Measurements from ENCODE around the gene ACP3.
"Not testable (repeated sequence)": the region's sequence is repeated elsewhere in the genome, so short reads cannot be mapped to it uniquely, and the experiment has no call there.

The ACP3 gene

DNA sequence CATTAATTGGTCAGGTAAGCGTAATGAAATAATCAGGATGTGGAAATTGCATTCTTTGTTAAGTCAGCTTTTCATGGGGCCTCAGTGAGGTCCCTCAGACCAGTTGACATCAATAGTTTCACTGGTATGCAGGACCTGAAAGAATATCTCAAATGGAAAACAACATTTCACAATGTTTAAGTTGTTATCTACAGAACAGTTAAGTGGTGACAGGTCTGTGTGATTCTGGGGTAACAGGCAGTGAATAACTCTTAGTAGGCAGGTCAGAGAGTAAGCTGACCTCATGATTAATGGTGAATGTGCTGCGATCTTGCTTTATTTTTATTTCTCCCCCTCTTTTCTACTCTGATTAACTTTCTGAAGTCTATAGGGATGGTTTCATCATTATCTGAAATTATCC, 28.9 kb upstream of the ACP3 start:
- H3K4me1 ChIP-seq (ENCODE audit: control insufficient read depth in 1 of 2, insufficient read depth in 1 of 2, low read depth in 1 of 2, low read length in 1 of 2), result peaks cover 72 to 94% of the 10 kb centered on the region in 2 experiments
- TF ChIP-seq, protein P1, sequence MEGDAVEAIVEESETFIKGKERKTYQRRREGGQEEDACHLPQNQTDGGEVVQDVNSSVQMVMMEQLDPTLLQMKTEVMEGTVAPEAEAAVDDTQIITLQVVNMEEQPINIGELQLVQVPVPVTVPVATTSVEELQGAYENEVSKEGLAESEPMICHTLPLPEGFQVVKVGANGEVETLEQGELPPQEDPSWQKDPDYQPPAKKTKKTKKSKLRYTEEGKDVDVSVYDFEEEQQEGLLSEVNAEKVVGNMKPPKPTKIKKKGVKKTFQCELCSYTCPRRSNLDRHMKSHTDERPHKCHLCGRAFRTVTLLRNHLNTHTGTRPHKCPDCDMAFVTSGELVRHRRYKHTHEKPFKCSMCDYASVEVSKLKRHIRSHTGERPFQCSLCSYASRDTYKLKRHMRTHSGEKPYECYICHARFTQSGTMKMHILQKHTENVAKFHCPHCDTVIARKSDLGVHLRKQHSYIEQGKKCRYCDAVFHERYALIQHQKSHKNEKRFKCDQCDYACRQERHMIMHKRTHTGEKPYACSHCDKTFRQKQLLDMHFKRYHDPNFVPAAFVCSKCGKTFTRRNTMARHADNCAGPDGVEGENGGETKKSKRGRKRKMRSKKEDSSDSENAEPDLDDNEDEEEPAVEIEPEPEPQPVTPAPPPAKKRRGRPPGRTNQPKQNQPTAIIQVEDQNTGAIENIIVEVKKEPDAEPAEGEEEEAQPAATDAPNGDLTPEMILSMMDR (IDR thresholded peaks at IDR 0.05), result no peak

DNA sequence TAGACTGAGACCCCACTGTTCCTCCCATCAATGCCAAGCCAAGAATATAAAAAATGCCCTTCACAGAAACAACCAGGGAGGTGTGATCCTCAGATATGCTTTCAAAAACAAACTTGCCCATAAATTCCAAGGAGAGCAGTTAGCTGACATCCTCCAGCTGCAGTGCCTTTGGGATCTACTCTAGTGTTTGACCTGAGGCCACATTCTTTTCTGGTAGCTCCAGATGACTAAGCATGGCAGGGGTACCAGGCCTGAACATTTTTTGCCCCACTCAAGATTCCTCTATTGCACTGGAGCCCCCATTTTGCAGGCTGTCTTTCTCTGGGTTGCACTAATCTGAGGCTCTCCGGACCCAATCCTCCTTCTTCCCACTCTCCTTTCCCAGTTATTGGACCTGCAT, 27.9 kb upstream of the ACP3 start:
- Histone ChIP-seq H3K27me3 (no peaks in the 10 kb centered on the region), H3K9me3 (no peaks in the 10 kb centered on the region), H3K36me3 (no peaks in the 10 kb centered on the region), H3K4me1 (ENCODE audit: control insufficient read depth in 1 of 2, insufficient read depth in 1 of 2, low read depth in 1 of 2, low read length in 1 of 2) (peaks cover 69 to 90% of the 10 kb centered on the region in 2 experiments), H3K4me3 (ENCODE audit: low read depth in 1 of 2, low read length in 1 of 2) (no peak overlapping the region), H3K27ac (peak overlapping the region; percentile 17)
- TF ChIP-seq, protein P1 (IDR thresholded peaks at IDR 0.05), result no peak

More for the DNA sequence above, 28.9 kb upstream of the ACP3 start:
- Histone ChIP-seq H3K27ac (no peak overlapping the region), H3K4me3 (ENCODE audit: low read depth in 1 of 2, low read length in 1 of 2) (no peak overlapping the region), H3K9me3 (no peaks in the 10 kb centered on the region), H3K36me3 (no peaks in the 10 kb centered on the region), H3K27me3 (no peaks in the 10 kb centered on the region)

DNA sequence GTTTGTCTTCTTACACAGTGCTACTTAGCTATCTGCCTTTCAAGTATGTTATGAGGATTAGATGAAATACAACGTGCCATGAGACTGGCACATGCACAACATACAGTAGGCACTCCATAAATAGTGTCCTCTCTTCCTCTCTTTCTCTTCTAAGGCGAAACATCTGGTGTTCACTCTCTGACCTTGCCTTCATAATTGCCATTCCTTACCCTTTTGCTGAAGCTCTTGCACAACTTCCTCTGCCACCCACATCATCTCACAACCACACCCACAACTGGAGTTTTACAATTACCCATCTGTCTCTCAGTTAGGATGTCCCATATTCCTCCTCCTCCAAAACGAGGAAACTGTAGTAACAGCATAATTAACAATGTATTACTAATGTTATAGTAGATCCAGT, 26.4 kb upstream of the ACP3 start:
- Histone ChIP-seq H3K4me3 (ENCODE audit: low read depth in 1 of 2, low read length in 1 of 2) (peak overlapping the region; percentile 23 to 39), H3K4me1 (ENCODE audit: control insufficient read depth in 1 of 2, insufficient read depth in 1 of 2, low read depth in 1 of 2, low read length in 1 of 2) (peaks cover 54 to 74% of the 10 kb centered on the region in 2 experiments), H3K9me3 (no peaks in the 10 kb centered on the region), H3K27me3 (no peaks in the 10 kb centered on the region), H3K36me3 (no peaks in the 10 kb centered on the region), H3K27ac (peak overlapping the region; percentile 73)
- TF ChIP-seq, protein P1 (IDR thresholded peaks at IDR 0.05), result no peak

DNA sequence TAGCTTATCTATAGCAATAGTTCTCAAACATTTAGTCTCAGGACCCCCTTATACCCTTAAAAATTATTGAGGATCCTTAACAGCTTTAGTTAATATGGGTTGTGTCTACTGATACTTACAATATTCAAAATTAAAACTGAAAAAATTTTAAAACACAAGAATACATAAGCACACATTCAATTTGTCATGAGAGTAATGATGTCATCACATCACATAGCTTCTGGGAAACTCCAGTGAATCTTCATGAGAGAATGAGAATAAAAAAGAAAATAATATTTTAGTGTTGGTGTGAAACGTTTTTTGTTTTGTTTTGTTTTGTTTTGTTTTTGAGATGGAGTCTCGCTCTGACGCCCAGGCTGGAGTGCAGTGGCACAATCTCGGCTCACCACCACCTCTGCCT, 25.2 kb upstream of the ACP3 start:
- no peaks in the 10 kb centered on the region for H3K36me3 ChIP-seq
- H3K4me3 ChIP-seq (ENCODE audit: low read depth in 1 of 2, low read length in 1 of 2), result no peak overlapping the region
- no peaks in the 10 kb centered on the region for H3K27me3 ChIP-seq
- TF ChIP-seq, protein P1 (IDR thresholded peaks at IDR 0.05), result no peak
- H3K27ac ChIP-seq, result peak overlapping the region; percentile 73
- peaks cover 52 to 62% of the 10 kb centered on the region in 2 experiments for H3K4me1 ChIP-seq (ENCODE audit: control insufficient read depth in 1 of 2, insufficient read depth in 1 of 2, low read depth in 1 of 2, low read length in 1 of 2)
- H3K9me3 ChIP-seq, result no peaks in the 10 kb centered on the region

DNA sequence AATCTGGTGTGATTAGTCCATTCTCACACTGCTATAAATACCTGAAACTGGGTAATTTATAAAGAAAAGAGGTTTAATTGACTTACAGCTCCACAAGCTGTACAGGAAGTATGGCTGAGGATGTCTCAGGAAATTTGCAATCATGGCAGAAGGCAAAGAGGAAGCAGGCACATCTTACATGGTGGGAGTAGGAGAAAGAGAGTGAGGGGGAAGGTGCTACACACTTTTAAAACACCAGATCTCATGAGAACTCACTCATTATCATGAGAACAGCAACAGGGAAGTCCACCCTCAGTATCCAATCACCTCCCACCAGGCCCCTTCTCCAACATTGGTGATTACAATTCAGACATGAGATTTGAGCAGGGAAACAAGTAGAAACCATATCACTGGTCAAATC, 24.0 kb upstream of the ACP3 start:
- Histone ChIP-seq H3K4me1 (ENCODE audit: control insufficient read depth in 1 of 2, insufficient read depth in 1 of 2, low read depth in 1 of 2, low read length in 1 of 2) (peaks cover 48 to 50% of the 10 kb centered on the region in 2 experiments), H3K27me3 (no peaks in the 10 kb centered on the region), H3K27ac (peak overlapping the region; percentile 73), H3K4me3 (ENCODE audit: low read depth in 1 of 2, low read length in 1 of 2) (no peak overlapping the region), H3K36me3 (no peaks in the 10 kb centered on the region), H3K9me3 (no peaks in the 10 kb centered on the region)
- TF ChIP-seq, protein P1 (IDR thresholded peaks at IDR 0.05), result no peak

DNA sequence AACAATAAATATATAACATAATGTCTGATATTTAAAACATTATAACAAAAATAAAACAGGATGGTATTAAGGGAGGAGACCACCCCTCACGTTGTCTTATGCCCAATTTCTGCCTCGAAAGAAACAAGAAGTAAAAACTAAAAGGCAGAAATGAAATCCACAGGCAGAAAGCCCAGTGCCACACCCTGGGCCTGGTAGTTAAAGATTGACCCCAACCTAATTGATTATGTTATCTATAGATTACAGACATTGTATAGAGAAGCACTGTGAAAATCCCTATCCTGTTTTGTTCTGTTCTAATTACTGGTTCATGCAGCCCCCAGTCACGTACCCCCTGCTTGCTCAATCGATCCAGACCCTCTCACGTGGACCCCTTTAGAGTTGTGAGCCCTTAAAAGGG, 22.3 kb upstream of the ACP3 start:
- Histone ChIP-seq H3K27me3 (no peaks in the 10 kb centered on the region), H3K4me3 (ENCODE audit: low read depth in 1 of 2, low read length in 1 of 2) (no peak overlapping the region), H3K27ac (no peak overlapping the region), H3K36me3 (no peaks in the 10 kb centered on the region), H3K4me1 (ENCODE audit: control insufficient read depth in 1 of 2, insufficient read depth in 1 of 2, low read depth in 1 of 2, low read length in 1 of 2) (peaks cover 40 to 41% of the 10 kb centered on the region in 2 experiments), H3K9me3 (no peaks in the 10 kb centered on the region)
- TF ChIP-seq, protein P1 (IDR thresholded peaks at IDR 0.05), result no peak

DNA sequence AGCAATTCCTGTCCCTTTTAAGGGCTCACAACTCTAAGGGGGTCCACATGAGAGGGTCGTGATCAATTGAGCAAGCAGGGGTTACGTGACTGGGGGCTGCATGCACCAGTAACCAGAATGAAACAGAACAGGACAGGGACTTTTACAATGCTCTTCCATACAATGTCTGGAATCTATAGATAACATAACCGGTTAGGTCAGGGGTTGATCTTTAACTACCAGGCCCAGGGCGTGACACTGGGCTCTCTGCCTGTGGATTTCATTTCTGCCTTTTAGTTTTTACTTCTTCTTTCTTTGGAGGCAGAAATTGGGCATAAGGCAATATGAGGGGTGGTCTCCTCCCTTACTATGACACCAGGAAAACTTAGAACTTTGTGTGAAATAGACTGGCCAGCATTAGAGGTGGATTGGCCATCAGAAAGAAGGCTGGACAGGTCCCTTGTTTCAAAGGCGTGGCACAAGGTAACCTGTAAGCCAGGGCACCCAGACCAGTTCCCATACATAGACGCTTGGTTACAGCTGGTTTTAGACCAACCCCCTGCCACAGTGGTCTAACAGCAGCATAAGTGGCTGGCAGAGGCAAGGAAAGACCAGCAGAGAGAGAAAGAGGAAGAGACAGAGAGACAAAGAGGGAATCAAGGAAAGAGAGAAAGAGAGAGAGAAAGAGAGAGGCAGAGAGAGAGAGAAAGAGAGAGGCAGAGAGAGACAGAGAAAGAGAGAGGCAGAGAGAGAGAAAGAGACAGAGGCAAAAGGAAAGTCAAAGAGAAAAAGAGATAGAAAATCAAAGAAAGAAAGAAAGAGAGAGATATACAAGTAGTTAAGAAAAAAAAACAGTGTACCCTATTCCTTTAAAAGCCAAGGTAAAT, 13.6 kb upstream of the ACP3 start:
- H3K4me1 ChIP-seq (ENCODE audit: control insufficient read depth in 1 of 2, insufficient read depth in 1 of 2, low read depth in 1 of 2, low read length in 1 of 2); H3K27me3 ChIP-seq; H3K36me3 ChIP-seq; H3K9me3 ChIP-seq; H3K4me3 ChIP-seq (ENCODE audit: low read depth in 1 of 2, low read length in 1 of 2); H3K27ac ChIP-seq: not testable (repeated sequence)

DNA sequence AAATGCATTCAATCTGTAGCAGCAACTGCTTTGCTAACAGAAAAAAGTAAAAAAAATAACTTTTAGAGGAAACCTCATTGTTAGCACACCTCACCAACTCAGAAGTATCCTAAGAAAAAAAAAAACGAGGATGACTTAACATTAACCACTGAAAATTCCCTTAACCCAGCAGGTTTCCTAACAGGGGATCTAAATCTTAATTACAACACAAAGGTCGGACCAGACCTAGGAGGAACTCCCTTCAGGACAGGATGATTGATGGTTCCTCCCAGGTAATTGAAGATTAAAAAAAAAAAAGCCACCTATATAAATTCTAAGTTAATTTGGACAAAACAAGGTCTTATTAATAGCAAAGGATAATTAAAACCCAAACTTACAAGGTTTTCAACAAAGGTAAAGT, 12.9 kb upstream of the ACP3 start:
- not testable (repeated sequence) for H3K27me3 ChIP-seq

More for the DNA sequence above, 12.9 kb upstream of the ACP3 start:
- not testable (repeated sequence) for H3K9me3 ChIP-seq; H3K4me3 ChIP-seq (ENCODE audit: low read depth in 1 of 2, low read length in 1 of 2); H3K36me3 ChIP-seq; H3K4me1 ChIP-seq (ENCODE audit: control insufficient read depth in 1 of 2, insufficient read depth in 1 of 2, low read depth in 1 of 2, low read length in 1 of 2); H3K27ac ChIP-seq
